NCI-H2196 (cell line): ENCODE data around the gene LCP1.
"Not testable (repeated sequence)": the region's sequence is repeated elsewhere in the genome, so short reads cannot be mapped to it uniquely, and the experiment has no call there.

Source experiments
- DNase-seq: peaks from one replicate; lab custom pipeline; 2025; ENCODE audit not compliant: unreplicated experiment; lab: John Stamatoyannopoulos, UW

The LCP1 gene

DNA sequence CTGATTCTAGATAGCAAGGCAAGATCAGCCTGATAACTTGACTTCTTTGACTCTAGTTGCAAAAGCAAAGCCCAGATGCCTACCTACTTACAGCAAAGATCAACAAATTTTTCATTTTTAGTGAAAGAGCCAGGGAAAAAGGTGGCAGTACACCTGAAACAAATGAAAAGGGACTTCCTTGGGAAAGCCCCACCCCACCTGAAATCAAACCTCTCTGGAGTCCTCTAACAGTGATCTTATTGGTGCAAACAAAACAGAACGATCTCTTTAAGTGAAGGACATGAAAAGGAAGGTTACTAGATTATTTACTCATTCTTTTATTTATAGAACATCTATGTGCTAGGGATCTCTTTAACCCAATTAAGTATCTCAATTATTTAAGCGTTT is 507 bp upstream of the LCP1 start:
- DNase-seq = no peak

GRCh38 chr13:46181377-46181839 is 569 bp downstream of the LCP1 start:
- DNase-seq = no peak

- no peak for DNase-seq
These were observed 1.8 kb downstream of the LCP1 start for GRCh38 chr13:46179969-46180763.

GRCh38 chr13:46179491-46179908 is 2.5 kb downstream of the LCP1 start:
- DNase-seq = no peak

DNA sequence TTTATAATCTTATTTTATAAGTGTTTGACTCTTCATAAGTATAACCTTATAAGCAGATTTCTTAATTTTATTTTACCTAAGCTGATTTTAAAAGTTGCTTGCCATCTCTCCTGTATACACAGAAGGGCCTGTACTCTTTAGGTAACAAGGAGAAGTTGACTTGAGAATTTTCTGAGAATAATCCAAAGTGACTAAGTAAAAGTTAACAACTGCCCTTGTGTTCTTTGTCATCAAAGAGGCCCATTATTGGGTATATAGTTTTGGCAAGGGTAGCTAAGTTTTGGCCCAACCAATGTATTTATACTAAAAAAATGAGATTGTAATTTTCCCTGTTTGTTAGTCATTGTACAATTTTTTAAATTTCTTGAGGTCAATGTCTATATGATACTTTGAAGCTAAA is 3.2 kb downstream of the LCP1 start:
- DNase-seq = no peak

- no peak for DNase-seq
These were observed 3.8 kb downstream of the LCP1 start for GRCh38 chr13:46178143-46178542.

DNA sequence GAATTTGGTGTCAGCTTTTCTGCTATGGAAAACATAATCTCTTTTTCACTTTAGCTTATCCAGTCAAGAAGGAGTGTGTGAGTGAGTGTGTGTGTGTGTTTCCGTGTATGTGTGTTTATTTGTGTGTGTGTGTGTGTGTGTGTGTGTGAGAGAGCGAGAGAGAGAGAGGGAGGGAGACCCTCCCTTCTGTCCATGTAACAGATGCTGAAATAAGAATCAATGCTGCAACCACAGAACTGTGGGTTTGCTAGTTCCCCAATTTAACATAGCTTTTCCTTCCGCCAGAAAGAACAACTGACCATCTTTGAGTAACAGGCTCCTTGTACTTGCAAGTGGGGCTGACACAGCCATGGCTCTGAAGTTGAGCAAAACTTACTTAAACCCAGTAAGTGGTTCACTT is 5.2 kb downstream of the LCP1 start:
- DNase-seq = no peak

DNA sequence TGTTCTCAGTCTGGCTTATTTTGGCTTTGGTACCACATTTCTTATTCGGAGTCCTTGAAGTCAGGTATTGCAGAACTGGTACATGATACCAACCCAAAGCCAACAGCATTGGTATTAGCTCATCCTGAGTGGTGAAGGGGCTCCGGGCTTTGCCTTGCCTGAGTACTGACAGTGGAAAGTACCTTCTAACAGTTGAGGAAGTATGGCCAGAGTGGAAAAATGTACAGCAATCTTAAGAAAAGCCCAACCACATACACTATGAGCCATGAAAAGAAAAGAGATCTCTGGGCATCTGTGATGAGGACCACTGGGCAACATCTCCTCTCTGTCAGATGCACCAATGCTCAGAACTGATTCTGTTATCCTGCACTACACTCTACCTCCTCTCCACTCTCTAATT is 8.3 kb downstream of the LCP1 start:
- no peak for DNase-seq

GRCh38 chr13:46172531-46172991 is 9.4 kb downstream of the LCP1 start:
- DNase-seq = no peak

DNA sequence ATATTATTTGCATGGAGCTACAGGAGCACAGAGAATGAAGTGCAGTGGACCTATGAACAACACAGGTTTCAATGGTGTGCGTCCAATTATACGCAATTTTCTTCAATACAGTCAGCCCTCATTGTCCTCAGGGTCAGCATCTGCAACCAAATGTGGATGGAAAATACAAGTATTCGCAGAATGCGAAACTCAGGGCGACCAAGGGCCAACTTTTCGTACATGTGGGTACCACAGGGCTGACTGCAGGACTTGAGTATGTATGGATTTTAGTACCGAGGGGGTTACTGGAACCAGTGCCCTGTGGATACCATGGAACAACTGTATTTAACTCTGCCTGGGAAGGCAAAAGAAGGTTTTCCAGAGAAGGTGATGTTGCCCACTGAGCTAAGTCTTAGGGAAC is 10.2 kb downstream of the LCP1 start:
- DNase-seq = no peak

- no peak for DNase-seq
These were observed 10.8 kb downstream of the LCP1 start for GRCh38 chr13:46171217-46171616.

- no peak for DNase-seq
These were observed 11.3 kb downstream of the LCP1 start for GRCh38 chr13:46170687-46171086.

- no peak for DNase-seq
These were observed 11.7 kb downstream of the LCP1 start for GRCh38 chr13:46170268-46170667.

GRCh38 chr13:46169758-46170157 is 12.2 kb downstream of the LCP1 start:
- DNase-seq = no peak

GRCh38 chr13:46168783-46169182 is 13.2 kb downstream of the LCP1 start:
- no peak for DNase-seq

DNA sequence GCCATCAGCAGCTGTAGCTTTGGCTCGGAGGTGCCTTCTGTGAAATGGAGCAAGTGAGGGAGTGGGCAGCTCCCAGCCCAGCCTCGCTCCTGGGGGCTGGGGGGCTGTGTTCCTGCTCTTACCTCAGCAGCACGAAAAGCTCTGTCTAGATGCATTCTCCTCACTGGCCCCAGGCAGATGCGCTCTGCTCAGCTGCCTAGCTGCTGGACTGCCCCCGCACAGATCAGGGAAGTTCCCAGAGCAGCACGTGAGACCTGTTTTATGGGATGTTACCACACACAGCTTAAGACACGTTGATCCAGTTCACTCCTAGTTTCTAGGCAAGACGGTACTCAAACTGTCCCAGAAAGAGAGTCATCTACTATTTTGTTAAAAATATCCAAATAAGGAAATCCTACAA is 13.6 kb downstream of the LCP1 start:
- DNase-seq = no peak

GRCh38 chr13:46166947-46167610 is 14.9 kb downstream of the LCP1 start:
- DNase-seq = no peak

GRCh38 chr13:46166224-46166584 is 15.8 kb downstream of the LCP1 start:
- no peak for DNase-seq

GRCh38 chr13:46165485-46166223 is 16.3 kb downstream of the LCP1 start:
- no peak for DNase-seq

DNA sequence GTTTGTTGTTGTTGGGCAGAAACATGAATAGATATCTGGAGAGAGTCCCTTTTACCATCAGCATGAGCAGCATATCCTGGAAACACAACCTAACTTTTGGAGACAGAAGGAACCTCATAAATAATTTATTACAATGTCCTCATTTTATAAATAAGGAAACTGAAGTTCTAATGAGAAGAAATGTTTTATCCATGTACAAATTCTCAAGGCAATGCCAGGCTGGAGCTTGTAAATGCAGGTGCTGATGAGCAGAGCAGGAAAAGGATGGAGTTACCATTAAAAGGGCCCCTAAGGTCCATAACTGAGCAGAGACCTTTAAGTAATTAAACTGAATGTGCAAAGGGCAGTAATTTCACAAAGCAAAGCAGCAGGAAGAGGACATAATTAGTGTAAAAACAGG is 17.3 kb downstream of the LCP1 start:
- no peak for DNase-seq

GRCh38 chr13:46162741-46163140 is 19.2 kb downstream of the LCP1 start:
- not testable (repeated sequence) for DNase-seq
